ENCODE results near the gene MLC1. TPM values are rescaled to one million over a fixed set of nuclear protein-coding genes. Genes with fewer than 3 reads are reported as not detected.

The MLC1 gene
- total RNA-seq, 1 donor from 2014 or later, result 0.09 TPM

DNA sequence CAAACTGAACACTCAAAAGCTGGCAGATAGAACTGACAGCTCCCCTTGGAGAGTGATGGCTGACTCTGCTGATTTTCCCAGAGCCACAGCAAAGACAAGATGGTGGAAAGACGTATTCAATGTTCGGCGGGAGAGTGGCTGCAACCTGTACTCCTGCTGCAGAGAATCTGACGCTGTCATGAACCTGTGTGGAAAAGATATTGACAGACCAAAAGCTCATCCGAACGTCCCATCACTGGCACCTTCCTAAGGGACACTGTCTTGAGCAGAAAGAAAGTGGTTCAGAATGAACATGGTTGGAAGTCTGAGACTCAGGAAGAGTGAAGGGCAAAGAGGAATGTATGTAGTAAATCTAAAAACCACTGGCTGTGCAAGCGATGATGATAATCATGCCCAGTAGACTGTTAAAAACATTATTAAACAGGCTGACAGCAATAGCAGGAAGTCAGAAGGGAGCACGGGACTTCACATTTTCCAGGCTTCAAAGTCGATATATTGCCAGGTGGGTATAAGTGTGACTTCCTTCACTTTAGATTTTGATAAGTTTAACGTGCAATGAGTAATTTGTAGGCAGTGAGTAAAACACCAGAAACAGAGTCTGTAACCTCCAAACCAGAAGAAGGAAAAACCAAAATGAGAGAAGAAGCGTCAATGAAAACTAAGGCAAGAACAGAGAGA is 66.5 kb downstream of the MLC1 start:
- no peak for DNase-seq (ENCODE audit: low read depth)
- Histone ChIP-seq H4K20me1 (ENCODE audit: insufficient read depth, low read length) (no peaks in the 10 kb centered on the region), H2AFZ (ENCODE audit: low read depth, low read length) (no peak overlapping the region), H3K4me3 (ENCODE audit: insufficient read depth, low read depth, low read length) (no peak overlapping the region), H3K4me2 (ENCODE audit: low read length) (no peak overlapping the region), H3K9me3 (ENCODE audit: insufficient read depth, low read depth, low read length) (peaks cover 5% of the 10 kb centered on the region), H3K4me1 (ENCODE audit: insufficient read depth, low read length) (peaks cover 7% of the 10 kb centered on the region), H3K79me2 (ENCODE audit: insufficient read depth, low read length) (no peaks in the 10 kb centered on the region), H3K27me3 (ENCODE audit: insufficient read depth, low read length) (peaks cover 20% of the 10 kb centered on the region), H3K36me3 (ENCODE audit: insufficient read depth, low read length) (no peaks in the 10 kb centered on the region), H3K27ac (ENCODE audit: low read depth, low read length) (no peak overlapping the region), H3K9ac (ENCODE audit: low read length) (no peak overlapping the region)
- peaks cover 16% of the 10 kb centered on the region for H3K27me3 Mint-ChIP-seq (ENCODE audit: low read depth, unreplicated experiment)
- H3K9me3 Mint-ChIP-seq (ENCODE audit: unreplicated experiment), result no peaks in the 10 kb centered on the region
- no peak for FAIRE-seq
- no peak overlapping the region for H3K27ac Mint-ChIP-seq (ENCODE audit: unreplicated experiment)
- no peak overlapping the region for H3K4me3 Mint-ChIP-seq (ENCODE audit: unreplicated experiment)
- TF ChIP-seq, protein P1, sequence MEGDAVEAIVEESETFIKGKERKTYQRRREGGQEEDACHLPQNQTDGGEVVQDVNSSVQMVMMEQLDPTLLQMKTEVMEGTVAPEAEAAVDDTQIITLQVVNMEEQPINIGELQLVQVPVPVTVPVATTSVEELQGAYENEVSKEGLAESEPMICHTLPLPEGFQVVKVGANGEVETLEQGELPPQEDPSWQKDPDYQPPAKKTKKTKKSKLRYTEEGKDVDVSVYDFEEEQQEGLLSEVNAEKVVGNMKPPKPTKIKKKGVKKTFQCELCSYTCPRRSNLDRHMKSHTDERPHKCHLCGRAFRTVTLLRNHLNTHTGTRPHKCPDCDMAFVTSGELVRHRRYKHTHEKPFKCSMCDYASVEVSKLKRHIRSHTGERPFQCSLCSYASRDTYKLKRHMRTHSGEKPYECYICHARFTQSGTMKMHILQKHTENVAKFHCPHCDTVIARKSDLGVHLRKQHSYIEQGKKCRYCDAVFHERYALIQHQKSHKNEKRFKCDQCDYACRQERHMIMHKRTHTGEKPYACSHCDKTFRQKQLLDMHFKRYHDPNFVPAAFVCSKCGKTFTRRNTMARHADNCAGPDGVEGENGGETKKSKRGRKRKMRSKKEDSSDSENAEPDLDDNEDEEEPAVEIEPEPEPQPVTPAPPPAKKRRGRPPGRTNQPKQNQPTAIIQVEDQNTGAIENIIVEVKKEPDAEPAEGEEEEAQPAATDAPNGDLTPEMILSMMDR (IDR thresholded peaks at IDR 0.05; ENCODE audit: insufficient read depth, low read depth, low read length), result no peak
- no peak for TF ChIP-seq EZH2 (IDR thresholded peaks at IDR 0.05; ENCODE audit: insufficient read depth, low read length)
- H3K36me3 Mint-ChIP-seq (ENCODE audit: low read depth, unreplicated experiment), result no peaks in the 10 kb centered on the region
- no peaks in the 10 kb centered on the region for H3K4me1 Mint-ChIP-seq (ENCODE audit: low read depth, unreplicated experiment)

DNA sequence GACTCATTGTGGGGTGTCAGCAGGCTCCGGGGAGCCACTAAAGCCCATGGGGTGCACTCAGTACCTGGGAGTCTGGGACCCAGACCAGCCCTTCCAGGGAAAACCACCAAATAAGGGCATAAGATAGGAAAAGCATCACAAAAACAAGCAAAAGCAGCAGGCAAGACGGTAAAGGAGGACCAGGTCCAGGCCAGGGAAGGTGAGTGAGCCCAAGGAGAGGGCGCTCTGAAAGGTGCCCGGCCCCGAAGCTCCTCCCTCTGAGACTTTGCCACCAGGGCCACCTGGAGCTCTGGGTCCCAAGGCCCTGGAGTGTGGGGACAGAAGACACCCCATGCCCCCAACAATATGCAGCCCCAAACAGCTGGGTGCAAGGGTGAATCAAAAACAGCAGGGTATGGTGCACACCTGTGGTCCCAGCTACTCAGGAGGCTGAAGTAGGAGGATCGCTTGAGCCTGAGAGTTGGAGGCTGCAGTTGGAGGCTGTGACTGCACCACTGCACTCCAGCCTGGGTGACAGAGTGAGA is 67.5 kb downstream of the MLC1 start:
- no peak overlapping the region for H3K4me3 ChIP-seq (ENCODE audit: insufficient read depth, low read depth, low read length)
- no peaks in the 10 kb centered on the region for H3K4me1 Mint-ChIP-seq (ENCODE audit: low read depth, unreplicated experiment)
- H3K27ac ChIP-seq (ENCODE audit: low read depth, low read length), result no peak overlapping the region
- no peaks in the 10 kb centered on the region for H3K79me2 ChIP-seq (ENCODE audit: insufficient read depth, low read length)
- FAIRE-seq, result no peak
- H3K36me3 ChIP-seq (ENCODE audit: insufficient read depth, low read length), result no peaks in the 10 kb centered on the region
- H3K4me1 ChIP-seq (ENCODE audit: insufficient read depth, low read length), result peaks cover 7% of the 10 kb centered on the region
- H3K9me3 Mint-ChIP-seq (ENCODE audit: unreplicated experiment), result no peaks in the 10 kb centered on the region
- no peak overlapping the region for H2AFZ ChIP-seq (ENCODE audit: low read depth, low read length)
- no peak for TF ChIP-seq EZH2 (IDR thresholded peaks at IDR 0.05; ENCODE audit: insufficient read depth, low read length)
- TF ChIP-seq, protein P1 (IDR thresholded peaks at IDR 0.05; ENCODE audit: insufficient read depth, low read depth, low read length), result no peak
- H3K4me3 Mint-ChIP-seq (ENCODE audit: unreplicated experiment), result no peak overlapping the region
- no peaks in the 10 kb centered on the region for H4K20me1 ChIP-seq (ENCODE audit: insufficient read depth, low read length)
- H3K36me3 Mint-ChIP-seq (ENCODE audit: low read depth, unreplicated experiment), result no peaks in the 10 kb centered on the region
- H3K9ac ChIP-seq (ENCODE audit: low read length), result no peak overlapping the region
- peaks cover 18% of the 10 kb centered on the region for H3K27me3 Mint-ChIP-seq (ENCODE audit: low read depth, unreplicated experiment)
- no peak overlapping the region for H3K4me2 ChIP-seq (ENCODE audit: low read length)
- H3K27me3 ChIP-seq (ENCODE audit: insufficient read depth, low read length), result peaks cover 26% of the 10 kb centered on the region
- no peak overlapping the region for H3K27ac Mint-ChIP-seq (ENCODE audit: unreplicated experiment)
- no peak for DNase-seq (ENCODE audit: low read depth)
- H3K9me3 ChIP-seq (ENCODE audit: insufficient read depth, low read depth, low read length), result peaks cover 5% of the 10 kb centered on the region
